Keratinocyte (primary cell): ENCODE measurements around the gene RBPJ. TPM values are rescaled to one million over a fixed set of nuclear protein-coding genes. Genes with fewer than 3 reads are reported as not detected.

Experiments
- DNase-seq: peaks from one replicate; pipeline ENCODE4 v3.0.0-alpha.2; 2011; ENCODE audit warnings: low read depth, missing footprints, low spot score
- FAIRE-seq: peaks from 2 replicates; lab custom pipeline; 2011; peaks lifted over from hg19 to GRCh38; lab: Jason Lieb, UNC
- H2AFZ ChIP-seq: 2 replicates; pipeline ENCODE4 v1.6.0; 2012; ENCODE audit warnings: low read length, control low read depth, inconsistent platforms; ENCODE audit not compliant: control insufficient read depth
- H3K27ac ChIP-seq: 2 replicates; pipeline ENCODE4 v1.5.1; 2011; ENCODE audit warnings: low read length; ENCODE audit not compliant: control insufficient read depth, insufficient read depth
- H3K27me3 ChIP-seq: 3 replicates; pipeline ENCODE4 v1.6.0; 2011; ENCODE audit warnings: low read length; ENCODE audit not compliant: control insufficient read depth, insufficient read depth; ENCODE audit errors: extremely low read depth
- H3K36me3 ChIP-seq, 2 experiments: 2 replicates in 1 of 2; 3 replicates in 1 of 2; pipeline ENCODE4 v1.5.1; 2011; ENCODE audit warnings: low read length in 2 of 2, mild to moderate bottlenecking in 1 of 2; ENCODE audit not compliant: control insufficient read depth in 2 of 2, insufficient read depth in 2 of 2; ENCODE audit errors: extremely low read depth in 1 of 2
- H3K4me1 ChIP-seq: 3 replicates; pipeline ENCODE4 v1.5.1; 2011; ENCODE audit warnings: low read length; ENCODE audit not compliant: control insufficient read depth, insufficient read depth; ENCODE audit errors: extremely low read depth
- H3K4me2 ChIP-seq: 3 replicates; pipeline ENCODE4 v1.6.0; 2011; ENCODE audit warnings: low read depth, low read length; ENCODE audit not compliant: control insufficient read depth, insufficient read depth; ENCODE audit errors: extremely low read depth
- H3K4me3 ChIP-seq, 3 experiments: fragments of 200-600 bp in 1 of 3; sonication (generic) in 1 of 3; 2 replicates in 2 of 3; 3 replicates in 1 of 3; pipeline ENCODE4 v1.5.1; 2011 to 2016; ENCODE audit warnings: low read length in 3 of 3, mild to moderate bottlenecking in 3 of 3, control low read depth in 2 of 3, inconsistent platforms in 1 of 3, low read depth in 1 of 3, mixed read lengths in 1 of 3, mixed run types in 1 of 3, moderate library complexity in 1 of 3; ENCODE audit not compliant: control insufficient read depth in 2 of 3, insufficient read depth in 2 of 3; ENCODE audit errors: extremely low read depth in 1 of 3
- H3K79me2 ChIP-seq: 2 replicates; pipeline ENCODE4 v1.6.0; 2012; ENCODE audit warnings: low read length; ENCODE audit not compliant: control insufficient read depth, insufficient read depth
- H3K9ac ChIP-seq: 3 replicates; pipeline ENCODE4 v1.6.0; 2011; ENCODE audit warnings: low read length; ENCODE audit not compliant: control insufficient read depth, insufficient read depth; ENCODE audit errors: extremely low read depth
- H3K9me1 ChIP-seq: 3 replicates; pipeline ENCODE4 v1.6.0; 2011; ENCODE audit warnings: low read length; ENCODE audit not compliant: control insufficient read depth, insufficient read depth; ENCODE audit errors: extremely low read depth
- H3K9me3 ChIP-seq: 2 replicates; pipeline ENCODE4 v1.5.1; 2012; ENCODE audit warnings: low read depth, low read length; ENCODE audit not compliant: control insufficient read depth
- H4K20me1 ChIP-seq: 3 replicates; pipeline ENCODE4 v1.6.0; 2011; ENCODE audit warnings: low read length; ENCODE audit not compliant: control insufficient read depth, insufficient read depth; ENCODE audit errors: extremely low read depth
- EZH2 ChIP-seq: IDR thresholded peaks from one replicate; pipeline ENCODE4 v1.6.1; 2012; ENCODE audit warnings: inconsistent platforms, mild to moderate bottlenecking, low read length, moderate library complexity
- dilution Hi-C: fragments of 300-500 bp; cut with MboI; formaldehyde crosslinking; loops from one replicate; pipeline ENCODE4 v1.7.0; 2020; ENCODE audit warnings: low sequenced_read_pairs; ENCODE audit not compliant: extremely low pct_ligation_motif_present
- polyA plus RNA-seq, 5 experiments: library from polyadenylated mRNA; depleted of rRNA in 3 of 5; stranded (reverse) in 3 of 5; stranded (forward) in 1 of 5; unstranded in 1 of 5; fragments of >200 nt; gene quantifications; 1 replicate in 1 of 5; 2 replicates in 3 of 5; 3 replicates in 1 of 5; pipeline versions ENCODE4 v1.2.1 to v1.2.3, GENCODE V29; 2011 to 2012; ENCODE audit warnings: missing spikeins in 2 of 5, low read depth in 1 of 5, low replicate concordance in 1 of 5
- TF ChIP-seq, protein P1 (sequence below), 3 experiments: IDR thresholded peaks in 1 of 3; conservative IDR thresholded peaks in 1 of 3; optimal IDR thresholded peaks in 1 of 3; 2 replicates in 2 of 3; 3 replicates in 1 of 3; pipeline versions ENCODE3 to v1.5.1; 2011; ENCODE audit warnings: low read length in 3 of 3, mild to moderate bottlenecking in 3 of 3, moderate library complexity in 2 of 3, control low read depth in 1 of 3, inconsistent platforms in 1 of 3; ENCODE audit not compliant: insufficient read depth in 2 of 3; ENCODE audit errors: extremely low read depth in 1 of 3

RBPJ gene
- polyA plus RNA-seq, 1 donor (not counting 4 experiments of a cell fraction or from before 2014, with no cell fraction given): 38.0 TPM

- peak; percentile 41 for FAIRE-seq
- TF ChIP-seq EZH2: no peak
- TF ChIP-seq, protein P1, sequence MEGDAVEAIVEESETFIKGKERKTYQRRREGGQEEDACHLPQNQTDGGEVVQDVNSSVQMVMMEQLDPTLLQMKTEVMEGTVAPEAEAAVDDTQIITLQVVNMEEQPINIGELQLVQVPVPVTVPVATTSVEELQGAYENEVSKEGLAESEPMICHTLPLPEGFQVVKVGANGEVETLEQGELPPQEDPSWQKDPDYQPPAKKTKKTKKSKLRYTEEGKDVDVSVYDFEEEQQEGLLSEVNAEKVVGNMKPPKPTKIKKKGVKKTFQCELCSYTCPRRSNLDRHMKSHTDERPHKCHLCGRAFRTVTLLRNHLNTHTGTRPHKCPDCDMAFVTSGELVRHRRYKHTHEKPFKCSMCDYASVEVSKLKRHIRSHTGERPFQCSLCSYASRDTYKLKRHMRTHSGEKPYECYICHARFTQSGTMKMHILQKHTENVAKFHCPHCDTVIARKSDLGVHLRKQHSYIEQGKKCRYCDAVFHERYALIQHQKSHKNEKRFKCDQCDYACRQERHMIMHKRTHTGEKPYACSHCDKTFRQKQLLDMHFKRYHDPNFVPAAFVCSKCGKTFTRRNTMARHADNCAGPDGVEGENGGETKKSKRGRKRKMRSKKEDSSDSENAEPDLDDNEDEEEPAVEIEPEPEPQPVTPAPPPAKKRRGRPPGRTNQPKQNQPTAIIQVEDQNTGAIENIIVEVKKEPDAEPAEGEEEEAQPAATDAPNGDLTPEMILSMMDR (optimal IDR thresholded peaks at IDR 0.05 in 1 of 3, IDR thresholded peaks at IDR 0.05 in 1 of 3, conservative IDR thresholded peaks at IDR 0.05 in 1 of 3; ENCODE audit: extremely low read depth in 1 of 3, insufficient read depth in 2 of 3, low read length in 3 of 3): peak; percentile 42 to 59 (median 56)
- H3K27me3 ChIP-seq: no peaks in the 10 kb centered on the region
- H3K79me2 ChIP-seq: no peaks in the 10 kb centered on the region
- DNase-seq: peak; percentile 25
- no peak overlapping the region for H3K27ac ChIP-seq
- no peaks in the 10 kb centered on the region for H3K36me3 ChIP-seq
- H3K9me3 ChIP-seq: no peaks in the 10 kb centered on the region
- peak overlapping the region in 1 of 3 experiments; percentile 35 for H3K4me3 ChIP-seq
- peaks cover 3% of the 10 kb centered on the region for H3K9me1 ChIP-seq
- no peaks in the 10 kb centered on the region for H3K4me1 ChIP-seq
- H3K4me2 ChIP-seq: peak overlapping the region; percentile 54
- H4K20me1 ChIP-seq: no peaks in the 10 kb centered on the region
- peak overlapping the region; percentile 49 for H2AFZ ChIP-seq
- no peak overlapping the region for H3K9ac ChIP-seq
- dilution Hi-C loops: no loop called here
These were observed 138.4 kb downstream of the RBPJ start for GRCh38 chr4:26459054-26459755.

DNA sequence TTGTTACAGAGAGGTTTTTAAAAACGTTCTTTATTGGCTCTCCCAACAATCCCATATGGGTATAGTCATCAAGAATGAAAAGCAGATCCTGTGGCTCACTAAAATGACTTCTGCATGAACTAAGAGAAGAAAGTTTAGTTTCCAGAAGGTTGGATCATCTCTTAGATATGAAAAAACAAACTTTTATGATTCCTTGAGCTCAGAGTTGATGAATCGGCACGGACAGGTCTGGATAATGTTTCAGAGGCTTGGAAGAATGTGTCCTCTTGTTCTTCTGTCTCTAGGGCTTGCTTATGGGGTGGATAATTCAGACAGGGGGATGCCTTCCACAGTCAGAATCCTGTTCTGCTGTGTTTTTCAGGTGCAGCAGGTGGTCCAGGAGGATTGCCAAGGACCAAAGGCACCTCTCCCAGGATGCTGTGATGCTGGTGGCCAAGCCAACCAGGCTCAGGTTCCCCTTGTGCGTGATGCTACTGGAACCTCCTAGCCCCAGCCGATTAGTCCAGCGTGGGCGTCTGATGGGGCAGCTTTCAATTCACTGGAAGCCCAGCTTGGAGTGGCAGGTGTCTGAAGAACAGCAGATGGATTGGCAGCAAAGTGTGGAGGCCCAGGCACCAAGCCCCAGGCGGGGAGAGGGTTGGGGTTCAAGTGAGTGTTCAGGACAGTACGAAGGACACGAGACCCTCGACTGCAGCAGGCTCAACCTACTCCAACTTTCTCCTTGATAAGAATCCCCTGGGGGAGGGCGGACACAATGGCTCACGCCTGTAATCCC, 139.1 kb downstream of the RBPJ start:
- Histone ChIP-seq H3K9me1 (peaks cover 3% of the 10 kb centered on the region), H3K4me1 (no peaks in the 10 kb centered on the region), H3K9me3 (no peaks in the 10 kb centered on the region), H4K20me1 (no peaks in the 10 kb centered on the region), H2AFZ (no peak overlapping the region), H3K4me3 (no peak overlapping the region), H3K79me2 (no peaks in the 10 kb centered on the region), H3K4me2 (no peak overlapping the region), H3K36me3 (no peaks in the 10 kb centered on the region), H3K27ac (no peak overlapping the region), H3K9ac (no peak overlapping the region), H3K27me3 (no peaks in the 10 kb centered on the region)
- dilution Hi-C loops: no loop called here
- DNase-seq (no peak), FAIRE-seq (no peak)
- TF ChIP-seq, protein P1 (optimal IDR thresholded peaks at IDR 0.05 in 1 of 3, IDR thresholded peaks at IDR 0.05 in 1 of 3, conservative IDR thresholded peaks at IDR 0.05 in 1 of 3; ENCODE audit: extremely low read depth in 1 of 3, insufficient read depth in 2 of 3, low read length in 3 of 3): no peak
- no peak for TF ChIP-seq EZH2
